Common myeloid progenitor, CD34-positive (primary cell): ENCODE data around the gene CDK19.
A peak's percentile ranks its signal among the peaks of the same experiment; 100 is the strongest.

Source experiments
- CTCF ChIA-PET: fragments of 350-600 bp; sonication (Branson Sonifier 250); formaldehyde crosslinking; loops from one replicate; lab custom pipeline; 2021; ENCODE audit warnings: antibody characterized with exemption; lab: Charles Lee
- POLR2A ChIA-PET: fragments of 350-600 bp; sonication (Branson Sonifier 250); formaldehyde crosslinking; loops from one replicate; lab custom pipeline; 2021; ENCODE audit warnings: antibody characterized with exemption; lab: Charles Lee
- DNase-seq, 3 donors: peaks; one replicate each; pipeline versions ENCODE4 v3.0.0 to v3.0.0-alpha.2; 2013
- H3K27ac ChIP-seq, 2 experiments: 1 replicate in 1 of 2; 2 replicates in 1 of 2; pipeline ENCODE4 v1.7.0; 2013; ENCODE audit warnings: inconsistent platforms in 2 of 2, low read length in 2 of 2, mild to moderate bottlenecking in 2 of 2, low read depth in 1 of 2, moderate library complexity in 1 of 2; ENCODE audit not compliant: severe bottlenecking in 2 of 2, insufficient read depth in 1 of 2, poor library complexity in 1 of 2
- H3K27me3 ChIP-seq, 5 experiments: replicated peaks in 2 of 5; 1 replicate in 3 of 5; 2 replicates in 2 of 5; pipeline versions ENCODE4 v1.6.1 to v1.7.0; 2013; ENCODE audit warnings: low read length in 4 of 5, mild to moderate bottlenecking in 2 of 5, moderate library complexity in 2 of 5, inconsistent platforms in 1 of 5; ENCODE audit not compliant: insufficient read depth in 5 of 5, control insufficient read depth in 4 of 5
- H3K36me3 ChIP-seq, 4 experiments: 1 replicate in 2 of 4; 2 replicates in 2 of 4; pipeline versions ENCODE4 v1.6.1 to v1.7.0; 2013; ENCODE audit warnings: low read length in 3 of 4, control low read depth in 1 of 4, mild to moderate bottlenecking in 1 of 4; ENCODE audit not compliant: control insufficient read depth in 4 of 4, insufficient read depth in 4 of 4
- H3K4me1 ChIP-seq, 4 experiments: 1 replicate in 3 of 4; 2 replicates in 1 of 4; pipeline versions ENCODE4 v1.6.1 to v1.7.1; 2013; ENCODE audit warnings: low read length in 3 of 4, mild to moderate bottlenecking in 3 of 4, control low read depth in 1 of 4, inconsistent platforms in 1 of 4, moderate library complexity in 1 of 4; ENCODE audit not compliant: control insufficient read depth in 4 of 4, insufficient read depth in 4 of 4; ENCODE audit errors: control extremely low read depth in 1 of 4
- H3K4me3 ChIP-seq, 7 experiments: 1 replicate in 4 of 7; 2 replicates in 3 of 7; pipeline versions ENCODE4 v1.5.1 to v1.7.0; 2013; ENCODE audit warnings: mild to moderate bottlenecking in 7 of 7, low read length in 6 of 7, moderate library complexity in 6 of 7, inconsistent platforms in 2 of 7, low read depth in 2 of 7, control low read depth in 1 of 7; ENCODE audit not compliant: insufficient read depth in 4 of 7, control insufficient read depth in 1 of 7; ENCODE audit errors: extremely low read depth in 1 of 7
- H3K9me3 ChIP-seq, 5 experiments: 1 replicate in 4 of 5; 2 replicates in 1 of 5; pipeline versions ENCODE4 v1.6.1 to v1.7.1; 2013; ENCODE audit warnings: low read length in 4 of 5, mild to moderate bottlenecking in 2 of 5, inconsistent platforms in 1 of 5, low read depth in 1 of 5, moderate library complexity in 1 of 5; ENCODE audit not compliant: control insufficient read depth in 4 of 5, insufficient read depth in 2 of 5; ENCODE audit errors: control extremely low read depth in 1 of 5
- WGBS: methylation state at CpG from one replicate; pipeline ENCODE4 v1.1.5; 2013; ENCODE audit not compliant: insufficient coverage; 5-methylcytosine and 5-hydroxymethylcytosine counted together

CDK19 gene

DNA sequence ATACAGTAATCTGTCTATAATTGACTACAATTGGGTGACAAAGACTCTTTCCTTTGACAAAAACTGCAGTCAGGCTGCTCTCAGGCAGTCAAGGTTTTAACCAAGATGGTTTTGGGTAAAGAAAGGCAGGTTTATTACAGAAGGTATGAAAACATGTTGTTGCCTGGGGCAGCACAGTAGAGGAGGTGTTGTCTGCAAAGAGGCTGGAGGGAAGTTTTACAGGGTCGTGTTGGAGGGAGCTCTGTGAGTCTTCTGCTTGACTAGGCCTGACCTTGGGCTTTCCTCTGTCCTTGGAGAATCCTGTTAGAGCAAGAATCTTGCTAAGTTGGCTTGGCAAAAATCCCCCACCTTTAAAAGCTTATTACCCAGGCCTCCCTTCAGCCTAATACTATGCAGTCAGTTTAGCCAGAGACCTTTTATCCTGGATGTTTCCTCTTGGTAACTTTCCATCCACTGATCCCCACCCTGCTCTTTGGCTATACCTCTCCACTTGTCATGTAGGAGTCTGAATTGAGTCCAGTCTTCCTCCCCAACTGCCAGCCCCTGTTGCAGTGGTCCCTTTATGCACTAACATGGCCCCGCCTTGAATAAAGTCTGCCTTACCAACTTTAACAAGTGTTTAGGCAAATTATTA lies 195.9 kb downstream of the CDK19 start:
- WGBS, result 100% methylated on average over 1 of the region's 2 CpGs
- H3K36me3 ChIP-seq, result peaks cover 16 to 39% (median 24%) of the 10 kb centered on the region in 4 experiments

DNA sequence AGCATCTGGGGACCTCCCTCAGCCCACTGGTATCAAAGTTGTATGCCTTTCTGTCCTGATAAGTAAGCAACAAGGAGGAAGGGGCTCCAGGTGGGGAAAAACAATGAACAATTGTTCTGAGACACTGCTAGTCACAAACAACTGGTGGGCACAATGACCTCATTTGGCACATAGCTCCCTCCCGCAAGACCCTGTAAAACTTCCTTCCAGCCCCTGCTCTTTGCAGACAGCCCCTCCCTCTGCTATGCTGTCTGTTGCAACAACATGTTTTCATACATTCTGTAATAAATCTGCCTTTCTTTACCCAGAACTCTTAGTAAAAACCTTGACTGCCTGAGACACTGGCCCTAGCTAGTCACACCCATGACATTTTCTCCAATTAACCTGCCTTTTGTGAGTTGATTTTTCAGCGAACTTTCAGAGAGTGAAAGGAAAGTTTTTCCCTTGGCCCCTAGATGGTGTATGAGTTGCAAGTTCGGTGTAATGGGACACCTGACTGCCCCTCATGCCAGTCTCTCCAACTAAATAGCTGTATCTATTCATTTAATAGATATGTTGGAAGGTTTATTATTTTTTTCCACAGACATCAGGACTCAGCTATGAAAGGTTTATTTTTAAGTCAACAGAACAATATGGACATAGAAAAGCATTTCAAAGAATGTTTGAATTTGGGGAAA lies 196.5 kb downstream of the CDK19 start:
- peak; percentile 26 to 63 (median 57) for DNase-seq
- Histone ChIP-seq H3K9me3 (no peaks in the 10 kb centered on the region), H3K27me3 (no peaks in the 10 kb centered on the region), H3K4me3 (peak overlapping the region in 1 of 7 experiments; percentile 29), H3K36me3 (peaks cover 16 to 46% (median 29%) of the 10 kb centered on the region in 4 experiments), H3K4me1 (peaks cover 0 to 16% (median 7%) of the 10 kb centered on the region in 4 experiments), H3K27ac (peak overlapping the region in 1 of 2 experiments; percentile 18)
- ChIA-PET CTCF (interaction anchor here (0.6 to 1.9 kb wide), 10 partner anchors 19 to 925 kb away, joined by 3 to 9 read pairs (median 3); no protein-coding TSS in a partner anchor), POLR2A (no interaction called here)
- WGBS, result 67% methylated on average over 1 of the region's 3 CpGs

More for the DNA sequence above, 195.9 kb downstream of the CDK19 start:
- Histone ChIP-seq H3K27ac (peak overlapping the region in 1 of 2 experiments; percentile 18), H3K4me1 (peaks cover 0 to 16% (median 7%) of the 10 kb centered on the region in 4 experiments), H3K4me3 (no peak overlapping the region), H3K9me3 (no peaks in the 10 kb centered on the region), H3K27me3 (no peaks in the 10 kb centered on the region)
- CTCF ChIA-PET, result interaction anchor here (0.6 to 1.9 kb wide), 13 partner anchors 15 to 926 kb away, joined by 3 to 9 read pairs (median 3); partner anchors contain the start of gene CDK19
- DNase-seq, result no peak
- POLR2A ChIA-PET, result no interaction called here

GRCh38 chr6:110617057-110617456 lies 198.2 kb downstream of the CDK19 start:
- H3K36me3 ChIP-seq, result peaks cover 5 to 46% (median 23%) of the 10 kb centered on the region in 4 experiments
- POLR2A ChIA-PET, result no interaction called here
- H3K27ac ChIP-seq, result no peak overlapping the region
- 90% methylated on average over 1 of the region's 1 CpG for WGBS
- H3K4me3 ChIP-seq, result no peak overlapping the region
- DNase-seq, result peak in 2 of 3 donors; percentile 14 to 16
- H3K27me3 ChIP-seq, result no peaks in the 10 kb centered on the region
- no peaks in the 10 kb centered on the region for H3K9me3 ChIP-seq
- CTCF ChIA-PET, result interaction anchor here (0.6 kb wide), 1 partner anchor 245 kb away, joined by 3 read pairs; no protein-coding TSS in a partner anchor
- H3K4me1 ChIP-seq, result peaks cover 0 to 16% (median 7%) of the 10 kb centered on the region in 4 experiments

GRCh38 chr6:110615722-110616121 lies 199.5 kb downstream of the CDK19 start:
- 100% methylated on average over 1 of the region's 1 CpG for WGBS
- POLR2A ChIA-PET, result no interaction called here
- Histone ChIP-seq H3K4me1 (peaks cover 0 to 16% (median 7%) of the 10 kb centered on the region in 4 experiments), H3K4me3 (no peak overlapping the region), H3K27ac (no peak overlapping the region), H3K9me3 (no peaks in the 10 kb centered on the region), H3K36me3 (peaks cover 0 to 44% (median 19%) of the 10 kb centered on the region in 4 experiments), H3K27me3 (no peaks in the 10 kb centered on the region)
- DNase-seq, result no peak
- CTCF ChIA-PET, result interaction anchor here (1.1 to 1.2 kb wide), 2 partner anchors 22 to 344 kb away, joined by 3 to 4 read pairs; no protein-coding TSS in a partner anchor

- Histone ChIP-seq H3K4me3 (no peak overlapping the region), H3K27me3 (no peaks in the 10 kb centered on the region), H3K27ac (no peak overlapping the region), H3K36me3 (peaks cover 0 to 41% (median 17%) of the 10 kb centered on the region in 4 experiments), H3K9me3 (no peaks in the 10 kb centered on the region), H3K4me1 (peaks cover 0 to 16% (median 7%) of the 10 kb centered on the region in 4 experiments)
- POLR2A ChIA-PET, result no interaction called here
- CTCF ChIA-PET, result interaction anchor here (1.4 to 1.6 kb wide), 3 partner anchors 17 to 387 kb away, joined by 3 to 4 read pairs (median 3); no protein-coding TSS in a partner anchor
- whole genome bisulfite sequencing, result 71% methylated on average over 4 of the region's 5 CpGs
- no peak for DNase-seq
Measured at GRCh38 chr6:110614586-110614985, 200.7 kb downstream of the CDK19 start.

DNA sequence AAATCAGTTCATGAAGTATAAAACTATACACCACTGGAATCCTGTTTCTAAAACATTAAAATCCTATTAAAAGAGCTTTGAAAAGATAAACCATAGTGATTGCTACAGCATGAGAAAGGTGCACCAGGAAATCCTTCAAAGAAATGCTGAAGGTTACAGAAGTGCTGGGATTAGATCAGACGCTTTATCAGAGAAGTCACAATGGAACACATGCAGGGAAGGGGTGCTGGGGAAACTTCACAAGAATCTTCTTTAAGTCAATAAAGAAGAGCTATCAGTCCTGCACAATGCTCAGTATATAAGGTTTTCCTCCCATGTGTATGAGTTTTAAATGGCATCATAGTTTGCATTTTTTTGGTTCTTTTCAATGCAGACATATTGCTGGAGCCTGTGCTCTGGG lies 201.2 kb downstream of the CDK19 start:
- Histone ChIP-seq H3K4me1 (peaks cover 0 to 13% (median 6%) of the 10 kb centered on the region in 4 experiments), H3K27me3 (no peaks in the 10 kb centered on the region), H3K27ac (no peak overlapping the region), H3K36me3 (peaks cover 0 to 40% (median 16%) of the 10 kb centered on the region in 4 experiments), H3K9me3 (no peaks in the 10 kb centered on the region), H3K4me3 (no peak overlapping the region)
- CTCF ChIA-PET, result interaction anchor here (1.4 to 1.6 kb wide), 3 partner anchors 18 to 388 kb away, joined by 3 to 4 read pairs (median 3); no protein-coding TSS in a partner anchor
- POLR2A ChIA-PET, result no interaction called here
- WGBS, result 100% methylated on average over 1 of the region's 1 CpG
- DNase-seq, result no peak
